Urothelium cell line (cell line): ENCODE data around the gene BCL3.
A peak's percentile ranks its signal among the peaks of the same experiment; 100 is the strongest.
"Not testable (repeated sequence)": the region's sequence is repeated elsewhere in the genome, so short reads cannot be mapped to it uniquely, and the experiment has no call there.

ENCODE experiments used
- DNase-seq: peaks from one replicate; pipeline ENCODE4 v3.0.0; 2011; ENCODE audit warnings: low spot score, mixed read lengths
- FAIRE-seq: peaks from 2 replicates; lab custom pipeline; 2011; peaks lifted over from hg19 to GRCh38; lab: Jason Lieb, UNC

Gene BCL3

DNA sequence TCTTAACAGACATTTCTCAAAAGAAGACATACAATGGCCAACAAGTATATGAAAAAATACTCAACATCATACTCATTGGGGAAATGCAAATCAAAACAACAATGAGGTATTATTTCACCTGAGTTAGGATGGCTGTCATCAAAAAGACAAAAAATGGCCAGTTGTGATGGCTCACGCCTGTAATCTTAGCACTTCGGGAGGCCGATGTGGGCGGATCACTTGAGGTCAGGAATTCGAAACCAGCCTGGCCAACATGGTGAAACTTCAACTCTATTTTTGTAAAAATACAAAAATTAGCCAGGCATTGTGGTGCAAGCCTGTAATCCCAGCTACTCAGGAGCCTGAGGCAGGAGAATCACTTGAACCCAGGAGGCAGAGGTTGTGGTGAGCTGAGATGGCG lies 27.6 kb upstream of the BCL3 start:
- FAIRE-seq (no peak), DNase-seq (no peak)

DNA sequence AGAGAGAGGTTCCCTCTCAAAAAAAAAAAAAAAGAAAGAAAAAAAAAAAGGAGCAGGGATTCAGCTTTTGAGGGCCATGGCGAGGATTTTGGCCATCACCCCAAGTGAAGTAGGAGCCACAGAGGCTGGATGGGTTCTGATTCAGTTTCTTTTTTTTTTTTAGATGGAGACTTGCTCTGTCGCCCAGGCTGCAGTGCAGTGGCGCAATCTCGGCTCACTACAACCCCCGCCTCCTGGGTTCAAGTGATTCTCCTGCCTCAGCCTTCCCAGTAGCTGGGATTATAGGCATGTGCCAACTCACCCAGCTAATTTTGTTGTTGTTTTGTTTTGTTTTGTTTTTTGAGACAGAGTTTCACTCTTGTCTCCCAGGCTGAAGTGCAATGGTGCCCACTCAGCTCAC lies 27.1 kb upstream of the BCL3 start:
- not testable (repeated sequence) for FAIRE-seq, DNase-seq

DNA sequence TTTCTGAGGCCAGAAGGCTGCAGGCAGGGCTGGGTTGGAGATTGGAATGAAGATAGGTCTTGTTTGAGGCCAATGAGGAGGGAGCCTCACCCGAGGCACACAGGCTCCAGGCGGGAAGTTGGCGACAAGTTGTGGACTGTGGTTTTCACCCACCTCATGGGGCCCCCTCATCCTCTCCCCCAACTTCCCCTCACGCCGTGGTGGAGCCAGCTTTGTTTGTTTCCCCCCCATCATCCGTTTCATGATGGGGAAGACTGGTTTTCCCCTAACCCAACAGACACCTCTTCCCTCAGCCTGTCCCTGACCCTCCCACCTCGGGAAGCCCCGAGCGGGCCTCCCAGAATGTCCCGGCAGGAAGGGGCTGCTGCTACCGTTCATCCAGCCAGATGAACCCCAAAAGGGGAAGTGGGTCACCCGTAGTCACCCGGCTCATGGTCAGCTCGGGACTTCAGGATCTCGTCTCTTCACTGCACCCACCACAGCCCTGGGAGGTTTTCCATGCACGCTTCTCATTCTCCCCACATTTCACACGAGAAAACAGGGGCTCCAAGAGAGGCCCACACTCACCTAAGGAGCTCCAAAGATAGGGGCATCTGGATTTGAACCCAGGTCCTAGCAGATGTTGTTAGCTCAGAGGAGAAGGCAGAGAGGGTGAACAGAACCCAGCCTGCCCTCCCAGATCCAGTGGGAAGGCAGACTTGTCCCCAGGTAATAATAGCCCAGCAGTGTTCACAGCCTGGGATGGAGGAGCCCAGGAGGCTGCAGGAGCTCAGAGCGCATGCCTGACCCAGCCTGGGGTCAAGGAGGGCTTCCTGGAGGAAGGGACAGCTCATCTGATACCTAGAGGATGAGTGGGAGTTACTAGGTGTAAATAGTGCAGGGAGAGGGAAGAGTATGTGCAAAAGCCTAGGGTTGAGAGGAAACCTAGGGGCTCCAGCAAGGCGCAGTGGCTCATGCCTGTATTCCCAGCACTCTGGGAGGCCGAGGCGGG lies 26.1 kb upstream of the BCL3 start:
- FAIRE-seq (no peak), DNase-seq (no peak)

DNA sequence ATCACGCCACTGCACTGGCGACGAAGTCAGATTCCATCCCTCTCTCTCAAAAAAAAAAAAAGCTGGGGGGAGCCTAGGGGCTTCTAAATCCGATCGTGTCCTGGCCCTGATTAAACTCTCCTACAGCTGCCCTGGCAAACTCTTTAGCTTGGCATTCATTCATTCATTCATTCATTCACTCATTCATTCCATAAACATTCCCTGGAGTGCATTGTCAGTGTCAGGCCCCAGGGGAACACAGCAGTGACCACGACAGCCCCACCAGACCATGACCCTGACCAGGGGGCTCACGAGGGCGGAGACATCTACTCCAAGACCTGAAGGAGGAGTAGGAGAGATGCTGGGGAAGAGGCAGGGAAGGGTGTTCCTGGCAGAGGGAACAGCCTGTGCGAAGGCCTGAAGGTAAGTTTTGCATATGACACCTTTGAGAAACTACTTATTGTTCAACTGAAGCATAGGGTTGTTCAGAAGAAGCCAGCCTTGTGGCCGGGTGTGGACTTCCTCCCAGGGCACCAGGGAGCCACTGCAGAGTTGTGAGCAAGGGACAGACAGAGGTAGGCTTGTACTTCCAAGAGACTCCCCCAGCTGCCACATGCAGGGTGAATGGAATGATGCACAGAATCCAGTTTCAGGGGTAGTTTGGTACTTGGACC lies 25.1 kb upstream of the BCL3 start:
- FAIRE-seq (no peak), DNase-seq (no peak)

DNA sequence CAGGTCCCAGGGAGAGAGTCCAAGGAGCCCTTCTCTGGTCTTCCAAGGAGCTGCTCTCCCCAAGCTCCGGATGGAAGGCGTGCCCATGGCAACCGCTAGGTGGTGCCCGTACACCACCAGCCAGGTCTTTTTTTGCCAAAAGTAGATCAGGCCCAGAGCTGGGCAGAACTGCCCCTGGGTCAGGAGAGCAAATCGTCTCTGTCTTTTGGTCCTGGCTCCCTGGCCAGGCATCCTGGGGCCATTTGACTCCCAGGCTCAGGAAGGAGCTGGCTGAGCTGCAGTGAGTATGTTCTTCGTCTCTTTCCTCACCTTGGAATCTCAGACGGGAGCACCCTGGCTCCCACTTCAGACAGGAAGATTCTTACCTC lies 24.6 kb upstream of the BCL3 start:
- DNase-seq: peak; percentile 87

DNA sequence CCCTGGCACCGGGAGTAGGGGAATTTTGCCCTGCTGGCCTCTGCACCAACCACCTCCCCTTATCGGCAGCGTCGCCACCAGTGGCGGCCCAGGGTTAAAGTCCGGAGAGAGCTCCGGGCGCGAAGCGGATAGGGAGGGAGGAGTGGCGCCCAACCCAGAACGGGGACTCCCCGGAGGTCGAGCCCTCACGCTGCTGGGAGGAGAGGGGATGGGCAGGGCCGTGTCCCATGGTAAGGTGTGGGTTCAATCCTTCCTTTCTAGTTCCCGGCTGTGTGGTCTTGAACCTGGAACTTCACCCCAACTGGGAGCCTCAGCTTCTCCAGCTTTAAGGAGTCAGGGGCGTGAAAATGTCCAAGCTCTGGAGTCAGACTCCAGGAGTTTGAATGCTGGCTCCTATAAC lies 23.3 kb upstream of the BCL3 start:
- FAIRE-seq: no peak
- DNase-seq: no peak

More for the DNA sequence above, 24.6 kb upstream of the BCL3 start:
- no peak for FAIRE-seq

DNA sequence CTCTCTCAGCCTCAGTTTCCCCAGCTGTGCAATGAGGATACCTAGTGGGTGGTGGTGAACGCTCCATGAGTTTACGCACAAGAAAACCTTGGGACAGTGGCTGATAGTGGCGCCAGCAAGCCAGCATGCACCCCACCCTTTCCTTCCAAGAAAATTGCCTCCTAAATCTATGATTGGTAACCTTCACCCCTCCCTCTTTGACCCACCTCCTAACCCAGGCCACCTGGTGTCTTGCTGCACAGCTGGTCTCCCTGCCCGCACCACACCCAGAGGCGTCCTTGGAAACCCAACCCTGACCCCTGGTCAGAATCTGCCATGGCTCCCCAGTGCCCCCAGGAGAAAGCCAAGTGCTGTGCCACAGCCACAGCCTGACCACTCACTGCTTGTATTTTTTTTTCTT lies 22.8 kb upstream of the BCL3 start:
- FAIRE-seq: no peak

DNA sequence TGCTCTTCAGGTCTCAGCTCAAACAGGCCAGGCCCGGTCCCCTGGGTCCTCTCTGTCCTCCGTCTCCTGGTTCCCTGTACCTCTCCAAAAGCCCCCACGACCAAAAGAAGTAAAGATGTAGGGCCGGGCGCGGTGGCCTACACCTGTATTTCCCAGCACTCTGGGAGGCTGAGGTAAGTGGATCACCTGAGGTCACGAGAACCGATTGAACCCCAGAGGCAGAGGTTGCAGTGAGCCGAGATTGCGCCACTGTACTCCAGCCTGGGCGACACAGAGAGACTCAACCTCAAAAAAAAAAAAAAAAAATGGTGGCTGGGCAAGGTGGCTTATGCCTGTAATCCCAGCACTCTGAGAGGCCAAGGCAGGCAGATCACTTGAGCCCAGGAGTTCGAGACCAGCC lies 22.0 kb upstream of the BCL3 start:
- no peak for FAIRE-seq
- no peak for DNase-seq

More for the DNA sequence above, 22.8 kb upstream of the BCL3 start:
- no peak for DNase-seq

DNA sequence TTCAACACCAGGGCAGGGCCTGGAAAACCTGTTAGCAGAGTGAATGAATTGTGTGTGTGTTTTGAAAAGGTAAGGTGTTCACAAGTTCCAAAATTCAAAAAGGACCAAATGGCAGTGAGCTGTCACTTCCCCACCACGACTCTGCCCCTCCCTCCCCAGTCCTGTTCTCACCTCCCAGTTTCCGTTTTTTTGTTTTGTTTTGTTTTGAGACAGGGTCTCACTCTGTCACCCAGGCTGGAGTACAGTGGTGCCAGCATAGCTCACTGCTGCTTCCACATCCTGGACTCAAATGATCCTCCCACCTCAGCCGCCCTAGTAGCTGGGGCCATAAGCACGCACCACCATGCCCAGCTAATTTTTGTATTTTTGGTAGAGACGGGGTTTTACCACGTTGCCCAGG lies 20.3 kb upstream of the BCL3 start:
- no peak for FAIRE-seq

DNA sequence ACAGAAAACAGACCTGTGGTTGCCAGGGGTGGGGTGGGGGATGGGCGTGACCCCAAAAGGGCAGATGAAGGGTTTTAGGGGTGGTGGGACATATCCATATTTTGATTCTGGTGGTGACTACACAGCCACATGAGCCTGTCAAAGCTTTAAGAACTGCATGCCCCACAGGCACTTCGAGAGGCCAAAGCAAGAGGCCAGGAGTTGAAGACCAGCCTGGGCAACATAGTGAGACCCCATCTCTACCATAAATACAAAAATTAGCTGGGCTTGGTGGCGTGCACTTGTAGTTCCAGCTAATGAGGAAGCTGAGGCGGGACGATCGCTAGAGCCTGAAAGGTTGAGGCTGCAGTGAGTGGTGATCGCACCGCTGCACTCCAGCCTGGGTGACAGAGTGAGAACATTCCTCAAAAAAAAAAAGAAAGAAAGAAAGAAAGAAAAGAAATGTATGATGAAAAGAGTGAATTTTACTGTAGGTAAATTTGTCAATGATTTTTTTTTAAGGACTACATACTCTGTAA lies 18.9 kb upstream of the BCL3 start:
- no peak for FAIRE-seq
- DNase-seq: no peak

More for the DNA sequence above, 20.3 kb upstream of the BCL3 start:
- DNase-seq: no peak

DNA sequence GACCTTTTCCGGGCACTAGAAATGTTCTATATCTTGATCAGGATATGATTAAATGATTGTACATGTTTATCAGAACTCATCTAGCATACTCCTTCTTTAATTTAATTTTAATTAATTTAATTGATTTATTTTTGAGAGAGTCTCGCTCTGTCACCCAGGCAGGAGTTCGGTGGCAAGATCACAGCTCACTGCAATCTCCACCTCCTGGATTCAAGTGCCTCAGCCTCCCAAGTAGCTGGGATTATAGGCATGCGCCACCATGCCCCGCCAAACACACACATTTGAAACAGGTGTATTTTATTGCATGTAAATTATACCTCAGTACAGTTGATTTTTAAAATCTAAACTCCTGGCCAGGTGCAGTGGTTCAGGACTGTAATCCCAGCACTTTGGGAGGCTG lies 17.4 kb upstream of the BCL3 start:
- no peak for DNase-seq
- FAIRE-seq: no peak

DNA sequence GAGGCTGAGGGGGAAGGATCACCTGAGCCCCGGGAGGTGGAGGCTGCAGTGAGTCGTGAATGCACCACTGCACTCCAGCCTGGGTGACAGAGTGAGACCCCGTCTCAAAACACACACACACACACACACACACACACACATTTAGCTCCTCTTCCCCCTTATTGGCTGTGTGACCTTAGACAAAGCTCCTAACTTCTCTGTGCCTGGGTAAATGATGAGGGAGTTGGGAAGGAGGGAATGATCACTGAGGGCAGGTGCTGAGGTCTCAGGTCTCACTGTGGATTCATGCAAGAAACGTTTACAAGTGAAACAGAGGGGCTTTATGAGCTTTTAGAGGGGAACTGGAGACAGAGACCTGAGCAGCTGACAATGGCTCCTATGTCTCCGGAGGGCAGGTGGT lies 16.9 kb upstream of the BCL3 start:
- DNase-seq (no peak), FAIRE-seq (no peak)

DNA sequence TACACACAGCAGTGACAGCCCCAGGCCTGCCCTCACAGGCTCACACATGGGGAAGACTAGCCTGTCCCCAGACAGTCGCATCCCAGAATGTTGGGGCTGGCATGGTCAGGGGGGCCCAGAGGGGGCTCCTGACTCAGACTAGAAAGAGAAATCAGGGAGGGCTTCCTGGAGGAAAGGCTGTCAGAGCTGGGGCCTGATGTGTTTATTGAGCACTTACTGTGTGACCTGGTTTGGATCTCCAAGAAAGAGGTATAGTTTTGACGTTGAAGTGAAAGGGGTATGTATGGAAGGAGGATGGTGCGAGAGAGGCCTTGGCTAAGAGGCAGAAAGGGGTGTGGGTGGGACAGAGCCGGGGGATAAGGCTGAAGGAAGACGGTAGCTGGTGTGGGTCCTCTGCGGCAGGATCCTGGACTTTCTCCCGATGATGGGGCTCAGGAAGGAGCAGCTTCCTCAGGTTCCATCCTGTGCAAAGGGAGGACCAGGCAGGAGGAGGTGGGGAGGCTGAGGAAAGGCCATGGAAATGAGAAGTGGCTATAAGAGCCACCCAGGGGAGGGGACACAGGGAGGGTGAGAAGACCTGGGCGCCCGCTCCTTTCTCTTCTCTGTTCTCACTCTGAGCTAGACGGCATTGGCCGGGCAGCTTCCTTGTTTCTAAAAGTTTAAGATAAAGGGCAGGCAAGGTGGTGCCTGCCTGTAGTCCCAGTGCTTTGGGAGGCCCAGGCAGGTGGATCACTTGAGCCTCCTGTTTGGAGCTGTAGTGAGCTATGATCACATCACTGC lies 16.1 kb upstream of the BCL3 start:
- DNase-seq (no peak), FAIRE-seq (no peak)

DNA sequence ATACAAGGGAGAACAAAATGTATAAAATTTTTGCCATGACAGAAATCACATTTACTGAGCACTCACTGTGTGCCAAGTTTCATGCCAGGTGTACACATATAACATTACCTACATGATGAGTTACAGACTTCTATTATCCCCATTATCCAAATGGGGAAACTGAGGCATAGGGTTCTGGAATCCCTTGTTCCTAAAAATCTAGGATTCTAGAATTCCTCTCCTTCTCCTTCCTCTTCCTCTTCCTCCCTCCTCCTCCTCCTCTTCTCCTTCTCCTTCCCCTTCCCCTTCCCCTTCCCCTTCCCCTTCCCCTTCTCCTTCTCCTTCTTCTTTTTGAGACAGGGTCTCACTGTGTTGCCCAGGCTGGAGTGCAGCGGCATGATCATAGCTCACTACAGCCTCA lies 14.2 kb upstream of the BCL3 start:
- FAIRE-seq: no peak
- DNase-seq: no peak

DNA sequence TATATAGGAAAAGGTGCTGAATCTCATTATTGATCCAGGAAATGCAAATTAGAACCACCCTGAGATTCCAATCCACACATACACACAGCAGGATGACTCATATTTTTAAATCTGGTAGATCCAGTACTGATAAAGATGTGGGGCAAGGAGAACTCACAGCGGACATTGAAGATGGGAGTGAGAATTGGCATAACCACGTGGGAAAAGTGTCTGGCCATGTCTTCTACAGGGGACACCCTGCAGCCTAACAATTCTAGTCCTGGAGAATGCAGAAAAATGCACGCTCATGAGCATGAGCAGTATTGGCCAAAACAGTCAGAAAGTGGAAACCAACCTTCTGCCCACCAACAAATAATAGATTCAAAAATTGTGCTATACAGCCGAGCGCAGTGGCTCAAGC lies 13.5 kb upstream of the BCL3 start:
- DNase-seq (no peak), FAIRE-seq (no peak)

DNA sequence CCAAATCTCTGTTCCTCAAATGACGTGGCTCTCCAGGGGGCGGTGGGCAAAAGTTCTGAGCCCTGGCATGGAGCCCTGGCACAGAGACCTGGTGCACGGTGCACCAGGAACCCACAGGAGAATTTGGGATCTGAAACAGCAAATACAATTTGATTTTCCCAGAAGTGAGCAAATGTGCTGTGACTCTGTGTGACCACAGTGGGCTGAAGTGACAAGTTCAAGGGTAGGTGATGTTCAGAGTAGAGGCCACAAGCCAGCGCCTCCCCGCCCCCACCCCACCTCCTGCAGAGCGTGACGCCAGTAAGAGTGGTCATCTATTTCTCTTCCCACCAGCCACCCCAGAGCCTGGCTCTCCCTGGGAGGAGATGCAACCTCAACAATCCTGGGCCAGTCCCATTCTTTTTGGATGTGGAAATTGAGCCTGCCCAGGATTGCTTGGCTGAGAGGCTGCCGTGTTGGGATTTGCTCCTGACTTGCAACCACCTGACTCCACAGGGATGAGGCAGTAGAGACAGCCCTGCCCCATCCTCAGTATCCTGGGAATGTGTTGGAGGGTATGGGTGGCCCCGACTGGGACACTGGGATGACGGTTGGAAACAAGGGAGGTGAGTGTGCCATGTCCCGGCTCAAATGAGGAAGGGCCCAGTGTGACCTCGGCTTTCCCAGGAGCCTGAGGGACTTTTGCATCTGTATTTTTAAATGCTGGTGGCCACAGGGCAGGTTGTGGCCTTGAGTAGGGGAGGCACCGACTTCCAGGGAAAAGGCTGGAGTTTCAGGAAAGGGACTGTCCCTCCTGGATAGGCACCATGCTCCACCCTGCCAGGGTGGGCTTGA lies 11.1 kb upstream of the BCL3 start:
- no peak for FAIRE-seq
- no peak for DNase-seq

DNA sequence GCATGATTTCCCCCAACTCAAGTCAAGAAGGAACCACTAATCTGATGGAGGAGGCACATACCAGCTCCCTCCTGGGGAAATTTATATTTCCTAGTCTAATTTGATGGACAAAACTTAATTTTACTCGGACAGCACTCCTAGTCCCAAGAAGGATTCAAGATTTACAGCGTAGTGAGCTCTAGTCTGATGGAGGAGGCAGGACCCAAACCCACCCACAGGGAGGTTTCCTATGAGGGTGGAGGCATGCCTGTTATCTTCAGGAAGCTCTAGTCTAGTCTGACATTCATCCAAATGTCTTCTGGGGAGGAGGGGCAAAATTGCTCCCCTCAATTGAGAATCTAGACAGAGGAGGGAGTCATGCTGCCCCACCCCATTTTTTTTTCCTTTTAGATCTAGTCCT lies 10.4 kb upstream of the BCL3 start:
- DNase-seq: no peak
- no peak for FAIRE-seq

DNA sequence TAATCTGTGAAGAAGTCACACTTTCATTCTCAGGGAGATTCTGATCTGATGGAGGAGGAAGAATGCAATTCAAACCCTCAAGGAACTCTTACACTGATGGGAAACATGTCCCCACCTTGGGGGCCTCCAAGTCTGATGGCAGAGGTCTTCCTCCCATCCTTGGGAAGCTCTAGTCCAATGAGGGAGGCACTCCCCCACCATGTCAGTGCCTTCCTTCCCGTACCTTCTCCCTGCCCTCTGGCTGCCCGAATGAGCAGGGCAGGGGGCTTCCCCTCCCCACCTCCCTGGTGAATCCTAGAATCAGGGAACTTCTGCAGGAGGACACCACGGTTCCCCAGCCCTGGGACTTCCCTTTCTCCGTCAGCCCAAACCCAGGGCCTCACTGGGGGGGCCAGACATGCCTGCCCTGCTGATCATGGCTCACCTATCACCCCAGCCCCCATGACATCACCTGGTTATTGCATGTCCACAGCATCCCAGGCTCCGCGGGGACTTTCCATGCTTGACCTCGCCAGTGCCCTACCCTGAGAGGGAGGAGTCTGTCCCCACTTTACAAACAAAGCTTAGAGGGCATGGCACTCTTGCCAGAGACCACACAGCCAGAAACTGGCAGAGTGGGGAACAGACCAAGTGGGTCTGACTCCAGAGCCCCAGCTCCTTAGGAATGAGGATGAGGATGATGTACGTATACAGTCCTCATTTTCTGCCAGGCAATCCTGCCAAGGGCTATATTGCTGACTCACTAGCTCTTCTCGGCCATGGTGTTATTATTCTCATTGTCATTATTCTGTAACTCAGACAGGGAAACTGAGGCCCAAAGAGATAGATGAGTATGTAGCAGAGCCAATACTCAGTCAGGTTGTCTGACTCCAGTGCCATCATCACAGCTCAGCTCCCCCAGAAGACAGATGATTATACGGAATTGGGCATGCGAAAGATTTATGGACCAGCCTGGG lies 9.6 kb upstream of the BCL3 start:
- FAIRE-seq (no peak), DNase-seq (no peak)

DNA sequence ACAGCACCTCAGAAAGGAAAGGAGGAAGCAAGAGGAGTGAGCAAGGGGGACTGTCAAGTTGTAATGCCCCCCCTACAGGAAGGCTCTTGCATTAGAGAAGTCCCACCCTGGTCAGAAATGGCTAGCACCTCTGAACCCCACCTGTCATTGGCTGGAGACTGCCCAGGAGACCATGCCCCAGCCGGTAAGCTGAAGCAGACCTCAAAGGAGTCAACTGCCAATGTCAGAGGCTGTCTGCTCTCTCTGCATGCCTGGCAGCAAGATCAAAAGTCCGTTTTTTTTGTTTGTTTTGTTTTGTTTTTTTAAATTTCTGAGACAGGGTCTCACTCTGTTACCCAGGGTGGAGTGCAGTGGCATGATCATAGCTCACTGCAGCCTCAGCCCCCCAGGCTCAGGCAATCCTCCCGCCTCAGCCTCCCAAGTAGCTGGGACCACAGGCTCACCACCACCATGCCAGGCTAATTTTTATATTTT lies 8.1 kb upstream of the BCL3 start:
- DNase-seq (no peak), FAIRE-seq (no peak)
